ENCODE data around the gene TIMM22. TPM values are rescaled to one million over a fixed set of nuclear protein-coding genes. Genes with fewer than 3 reads are reported as not detected.
A peak's percentile ranks its signal among the peaks of the same experiment; 100 is the strongest.

The TIMM22 gene
- total RNA-seq, 1 donor, result 10.5 TPM

DNA sequence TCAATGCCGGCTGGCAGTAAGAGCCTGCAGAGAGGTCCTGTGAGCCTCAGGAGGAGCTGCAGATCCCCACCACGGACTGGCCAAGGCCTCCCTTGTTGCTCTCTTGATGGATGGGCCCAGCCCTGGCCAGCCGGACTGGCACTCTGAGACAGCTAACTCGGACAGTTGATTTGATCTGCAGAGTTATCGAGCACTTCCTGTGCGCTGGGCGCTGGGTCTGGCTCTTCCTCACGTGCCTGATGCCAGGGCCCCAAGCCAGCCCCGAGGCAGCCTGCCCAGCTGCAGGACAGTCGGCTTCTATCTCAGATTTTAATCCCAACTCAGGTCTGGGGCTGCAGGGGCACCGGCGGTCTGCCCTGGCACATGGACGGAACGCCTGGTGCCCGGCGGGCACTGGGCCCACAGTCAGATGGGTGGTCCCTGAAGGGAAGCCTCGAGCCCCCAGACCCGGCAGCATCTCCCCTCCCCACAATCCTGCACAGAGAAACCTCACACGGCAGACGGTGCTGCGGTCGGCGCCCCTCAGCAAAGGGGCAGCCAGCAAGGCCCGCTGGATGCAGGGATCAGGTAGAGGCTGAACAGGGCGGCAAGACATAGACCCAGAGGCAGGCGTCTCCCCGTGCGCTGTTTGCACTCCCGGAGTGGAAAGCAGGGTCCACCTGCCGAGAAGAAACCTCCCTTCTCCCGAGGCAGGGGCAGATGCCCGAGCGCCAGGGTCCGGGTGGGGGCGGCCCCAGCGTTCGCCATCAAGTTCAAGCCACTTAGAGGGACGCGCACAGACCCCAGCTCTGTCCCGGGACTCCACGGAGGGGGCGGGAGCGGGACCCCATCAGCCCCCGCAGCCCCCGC, 34.0 kb downstream of the TIMM22 start:
- DNase-seq (ENCODE audit: insufficient read length, low spot score, missing footprints), result peak; percentile 77
- H3K27me3 ChIP-seq (ENCODE audit: insufficient read depth, low read length), result no peaks in the 10 kb centered on the region
- H4K20me1 ChIP-seq (ENCODE audit: insufficient read depth, low read length), result peaks cover 30% of the 10 kb centered on the region
- H3K36me3 ChIP-seq (ENCODE audit: insufficient read depth, low read length), result no peaks in the 10 kb centered on the region
- no peak overlapping the region for H2AFZ ChIP-seq (ENCODE audit: low read length)
- H3K4me2 ChIP-seq (ENCODE audit: insufficient read depth, low read length), result no peak overlapping the region
- H3K27ac ChIP-seq (ENCODE audit: low read depth, low read length), result no peak overlapping the region
- no peaks in the 10 kb centered on the region for H3K9me3 ChIP-seq (ENCODE audit: low read depth, low read length)
- TF ChIP-seq CTCF (IDR thresholded peaks at IDR 0.05; ENCODE audit: extremely low read depth, low read depth, low read length), result no peak
- H3K4me3 ChIP-seq (ENCODE audit: insufficient read depth, low read length), result no peak overlapping the region
- H3K4me1 ChIP-seq (ENCODE audit: insufficient read depth, low read length), result peaks cover 10% of the 10 kb centered on the region
- H3K79me2 ChIP-seq (ENCODE audit: insufficient read depth, low read length), result peaks cover 11% of the 10 kb centered on the region

DNA sequence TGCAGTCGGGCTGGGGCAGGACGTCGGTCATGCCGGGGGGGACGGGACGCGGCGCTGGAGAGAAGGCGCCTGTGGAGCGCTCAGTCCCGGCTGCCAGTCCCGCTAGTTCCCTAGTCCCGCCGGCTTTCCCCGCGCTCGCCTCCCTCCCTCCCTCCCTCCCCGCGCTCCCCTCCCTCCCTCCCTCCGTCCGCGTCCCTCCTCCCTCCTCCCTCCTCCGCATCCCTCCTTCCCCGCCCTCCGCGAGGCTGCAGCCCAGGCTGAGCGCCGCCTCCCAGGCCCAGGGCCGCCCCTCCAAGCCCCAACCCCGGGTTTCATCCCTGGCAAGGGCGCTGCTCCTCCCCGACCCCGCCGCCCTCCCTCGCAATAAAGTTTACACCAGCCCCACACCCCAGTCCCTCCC, 34.8 kb downstream of the TIMM22 start:
- no peaks in the 10 kb centered on the region for H3K9me3 ChIP-seq (ENCODE audit: low read depth, low read length)
- DNase-seq (ENCODE audit: insufficient read length, low spot score, missing footprints), result peak; percentile 81
- no peak overlapping the region for H2AFZ ChIP-seq (ENCODE audit: low read length)
- H3K27ac ChIP-seq (ENCODE audit: low read depth, low read length), result no peak overlapping the region
- no peak overlapping the region for H3K4me3 ChIP-seq (ENCODE audit: insufficient read depth, low read length)
- H4K20me1 ChIP-seq (ENCODE audit: insufficient read depth, low read length), result peaks cover 33% of the 10 kb centered on the region
- peaks cover 10% of the 10 kb centered on the region for H3K4me1 ChIP-seq (ENCODE audit: insufficient read depth, low read length)
- no peaks in the 10 kb centered on the region for H3K36me3 ChIP-seq (ENCODE audit: insufficient read depth, low read length)
- H3K4me2 ChIP-seq (ENCODE audit: insufficient read depth, low read length), result no peak overlapping the region
- no peaks in the 10 kb centered on the region for H3K27me3 ChIP-seq (ENCODE audit: insufficient read depth, low read length)
- no peak for TF ChIP-seq CTCF (IDR thresholded peaks at IDR 0.05; ENCODE audit: extremely low read depth, low read depth, low read length)
- peaks cover 11% of the 10 kb centered on the region for H3K79me2 ChIP-seq (ENCODE audit: insufficient read depth, low read length)

- no peak for DNase-seq (ENCODE audit: insufficient read length, low spot score, missing footprints)
- Histone ChIP-seq H3K27me3 (ENCODE audit: insufficient read depth, low read length) (no peaks in the 10 kb centered on the region), H3K79me2 (ENCODE audit: insufficient read depth, low read length) (peaks cover 11% of the 10 kb centered on the region), H3K36me3 (ENCODE audit: insufficient read depth, low read length) (no peaks in the 10 kb centered on the region), H3K4me1 (ENCODE audit: insufficient read depth, low read length) (peaks cover 10% of the 10 kb centered on the region), H3K4me3 (ENCODE audit: insufficient read depth, low read length) (no peak overlapping the region), H3K4me2 (ENCODE audit: insufficient read depth, low read length) (no peak overlapping the region), H4K20me1 (ENCODE audit: insufficient read depth, low read length) (peaks cover 39% of the 10 kb centered on the region), H3K27ac (ENCODE audit: low read depth, low read length) (no peak overlapping the region), H3K9me3 (ENCODE audit: low read depth, low read length) (no peaks in the 10 kb centered on the region), H2AFZ (ENCODE audit: low read length) (no peak overlapping the region)
- no peak for TF ChIP-seq CTCF (IDR thresholded peaks at IDR 0.05; ENCODE audit: extremely low read depth, low read depth, low read length)
These were observed 35.5 kb downstream of the TIMM22 start for GRCh38 chr17:1032391-1032790.

DNA sequence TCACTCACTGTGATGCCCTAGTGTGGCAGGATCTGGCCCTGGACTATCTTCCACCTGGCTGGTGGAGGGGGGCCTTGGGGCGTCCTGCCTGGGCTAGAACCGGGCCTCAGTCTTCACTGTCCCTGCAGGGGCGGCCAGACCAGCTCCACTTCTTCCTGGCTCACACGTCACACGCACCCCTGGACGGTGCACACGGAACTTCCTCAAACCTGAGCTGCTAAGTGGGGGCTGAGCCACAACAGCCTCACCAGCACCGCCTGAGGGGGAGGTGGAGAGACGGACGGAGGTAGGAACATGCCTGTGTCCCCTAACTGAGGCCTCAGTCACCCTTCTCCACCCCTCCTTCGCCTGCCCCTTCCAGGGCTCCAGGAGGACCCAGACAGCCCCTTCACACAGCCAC, 36.6 kb downstream of the TIMM22 start:
- H4K20me1 ChIP-seq (ENCODE audit: insufficient read depth, low read length), result peaks cover 39% of the 10 kb centered on the region
- H3K79me2 ChIP-seq (ENCODE audit: insufficient read depth, low read length), result peaks cover 6% of the 10 kb centered on the region
- H3K4me1 ChIP-seq (ENCODE audit: insufficient read depth, low read length), result peaks cover 10% of the 10 kb centered on the region
- TF ChIP-seq CTCF (IDR thresholded peaks at IDR 0.05; ENCODE audit: extremely low read depth, low read depth, low read length), result no peak
- no peak overlapping the region for H3K4me3 ChIP-seq (ENCODE audit: insufficient read depth, low read length)
- no peaks in the 10 kb centered on the region for H3K36me3 ChIP-seq (ENCODE audit: insufficient read depth, low read length)
- DNase-seq (ENCODE audit: insufficient read length, low spot score, missing footprints), result no peak
- no peak overlapping the region for H3K4me2 ChIP-seq (ENCODE audit: insufficient read depth, low read length)
- no peaks in the 10 kb centered on the region for H3K9me3 ChIP-seq (ENCODE audit: low read depth, low read length)
- H2AFZ ChIP-seq (ENCODE audit: low read length), result no peak overlapping the region
- no peaks in the 10 kb centered on the region for H3K27me3 ChIP-seq (ENCODE audit: insufficient read depth, low read length)
- no peak overlapping the region for H3K27ac ChIP-seq (ENCODE audit: low read depth, low read length)
